ENCODE results near the gene AGBL3.

GRCh38 chr7:135181261-135181928, 195.1 kb downstream of the AGBL3 start:
- TF ChIP-seq REST (IDR thresholded peaks at IDR 0.05; ENCODE audit: low read depth) (no peak), RAD21 (IDR thresholded peaks at IDR 0.05; ENCODE audit: low read depth) (no peak), MAX (IDR thresholded peaks at IDR 0.05) (no peak), EGR1 (IDR thresholded peaks at IDR 0.05) (no peak), FOXM1 (IDR thresholded peaks at IDR 0.05; ENCODE audit: borderline replicate concordance, low read depth) (no peak), ZBTB7A (IDR thresholded peaks at IDR 0.05; ENCODE audit: low read depth) (no peak), USF1 (IDR thresholded peaks at IDR 0.05) (no peak), TCF12 (IDR thresholded peaks at IDR 0.05; ENCODE audit: low read depth) (no peak)

Measured in Ishikawa (cell line).